WTC11 (cell line): ENCODE measurements around the gene FAM221B. TPM values are rescaled to one million over a fixed set of nuclear protein-coding genes. Genes with fewer than 3 reads are reported as not detected.
A peak's percentile ranks its signal among the peaks of the same experiment; 100 is the strongest.

Source experiments
- ATAC-seq: fragments of 200-7000 bp; cut with Tn5 transposase; 2 replicates; pipeline ENCODE4 v1.10.0; 2021; ENCODE audit warnings: mild to moderate bottlenecking, moderate library complexity
- CTCF ChIA-PET: fragments of 300-600 bp; sonication (Branson Sonifier 250); formaldehyde crosslinking; loops from one replicate; lab custom pipeline; 2021; ENCODE audit warnings: antibody characterized with exemption; lab: Charles Lee
- POLR2A ChIA-PET: fragments of 350-600 bp; sonication (Branson Sonifier 250); formaldehyde crosslinking; loops from one replicate; lab custom pipeline; 2021; ENCODE audit warnings: antibody characterized with exemption; lab: Charles Lee
- DNase-seq: peaks from one replicate; pipeline ENCODE4 v3.0.0; 2021; ENCODE audit warnings: low spot score
- H3K27ac Mint-ChIP-seq: 2 replicates; pipeline ENCODE4 v1.8.0; 2021; ENCODE audit warnings: mixed read lengths
- H3K27me3 Mint-ChIP-seq: 2 replicates; pipeline ENCODE4 v1.8.0; 2021; ENCODE audit warnings: low read depth, mild to moderate bottlenecking, moderate library complexity, mixed read lengths
- H3K36me3 Mint-ChIP-seq: 2 replicates; pipeline ENCODE4 v1.8.0; 2021; ENCODE audit warnings: mixed read lengths
- H3K4me1 Mint-ChIP-seq: 2 replicates; pipeline ENCODE4 v1.8.0; 2022; ENCODE audit warnings: mixed read lengths
- H3K4me3 Mint-ChIP-seq: 2 replicates; pipeline ENCODE4 v1.8.0; 2021; ENCODE audit warnings: mild to moderate bottlenecking, moderate library complexity, mixed read lengths
- H3K9me3 Mint-ChIP-seq: 2 replicates; pipeline ENCODE4 v1.8.0; 2021; ENCODE audit warnings: mixed read lengths
- AR ChIP-seq: fragments of 250-450 bp; sonication (Bioruptor Pico); IDR thresholded peaks from 2 replicates; pipeline ENCODE4 v1.9.0; 2021; ENCODE audit warnings: mild to moderate bottlenecking
- ATF2 ChIP-seq: sonication (generic); formaldehyde crosslinking; IDR thresholded peaks from 2 replicates; pipeline ENCODE4 v1.8.1; 2022; ENCODE audit warnings: low read depth, missing genetic modification reagents, borderline replicate concordance
- EMX1 ChIP-seq: fragments of 250-450 bp; sonication (Bioruptor Pico); IDR thresholded peaks from 2 replicates; pipeline ENCODE4 v1.8.0; 2021; ENCODE audit warnings: mild to moderate bottlenecking
- ERG ChIP-seq: fragments of 250-450 bp; sonication (Bioruptor Pico); IDR thresholded peaks from 2 replicates; pipeline ENCODE4 v1.8.0; 2021; ENCODE audit warnings: mild to moderate bottlenecking
- FOXP1 ChIP-seq: sonication (generic); formaldehyde crosslinking; IDR thresholded peaks from 2 replicates; pipeline ENCODE4 v1.8.0; 2022; ENCODE audit warnings: missing genetic modification reagents, mild to moderate bottlenecking, moderate library complexity, borderline replicate concordance
- GRHL2 ChIP-seq: fragments of 250-450 bp; sonication (Bioruptor Pico); IDR thresholded peaks from 2 replicates; pipeline ENCODE4 v1.8.0; 2022; ENCODE audit warnings: mild to moderate bottlenecking, moderate library complexity; ENCODE audit not compliant: insufficient replicate concordance, severe bottlenecking
- HMGA2 ChIP-seq: fragments of 250-450 bp; sonication (Bioruptor Pico); IDR thresholded peaks from 2 replicates; pipeline ENCODE4 v1.4.0; 2021; ENCODE audit warnings: mild to moderate bottlenecking, moderate library complexity
- IRF2 ChIP-seq: sonication (generic); formaldehyde crosslinking; IDR thresholded peaks from 2 replicates; pipeline ENCODE4 v1.8.0; 2022; ENCODE audit warnings: low read depth, missing genetic modification reagents, borderline replicate concordance
- MAX ChIP-seq: sonication (generic); formaldehyde crosslinking; IDR thresholded peaks from 2 replicates; pipeline ENCODE4 v1.8.0; 2022; ENCODE audit warnings: mild to moderate bottlenecking, missing genetic modification reagents
- NFYB ChIP-seq: sonication (generic); formaldehyde crosslinking; conservative IDR thresholded peaks from 2 replicates; pipeline ENCODE4 v1.8.0; 2022; ENCODE audit warnings: low read depth, missing genetic modification reagents
- OVOL2 ChIP-seq: fragments of 250-450 bp; sonication (Bioruptor Pico); IDR thresholded peaks from 2 replicates; pipeline ENCODE4 v1.9.0; 2021; ENCODE audit warnings: mild to moderate bottlenecking, borderline replicate concordance
- PRDM15 ChIP-seq: sonication (generic); formaldehyde crosslinking; IDR thresholded peaks from 2 replicates; pipeline ENCODE4 v1.8.0; 2022; ENCODE audit warnings: missing genetic modification reagents
- TCF7 ChIP-seq: sonication (generic); formaldehyde crosslinking; IDR thresholded peaks from 2 replicates; pipeline ENCODE4 v1.8.0; 2022; ENCODE audit warnings: mild to moderate bottlenecking, low read depth, missing genetic modification reagents, moderate library complexity
- TEAD1 ChIP-seq: sonication (generic); formaldehyde crosslinking; IDR thresholded peaks from 2 replicates; pipeline ENCODE4 v1.8.0; 2022; ENCODE audit warnings: mild to moderate bottlenecking, missing genetic modification reagents
- TP53 ChIP-seq: sonication (generic); formaldehyde crosslinking; IDR thresholded peaks from 2 replicates; pipeline ENCODE4 v1.8.1; 2023; ENCODE audit warnings: mild to moderate bottlenecking, missing genetic modification reagents
- ZNF232 ChIP-seq: sonication (generic); formaldehyde crosslinking; IDR thresholded peaks from 2 replicates; pipeline ENCODE4 v1.8.0; 2022; ENCODE audit warnings: mild to moderate bottlenecking, missing genetic modification reagents
- ZNF416 ChIP-seq: fragments of 250-450 bp; sonication (Bioruptor Pico); IDR thresholded peaks from 2 replicates; pipeline ENCODE4 v1.9.0; 2021; ENCODE audit warnings: mild to moderate bottlenecking, inconsistent platforms
- ZNF512 ChIP-seq: sonication (generic); formaldehyde crosslinking; IDR thresholded peaks from 2 replicates; pipeline ENCODE4 v1.8.1; 2022; ENCODE audit warnings: missing genetic modification reagents, borderline replicate concordance
- total RNA-seq: library from RNA; stranded (reverse); gene quantifications from 3 replicates; pipeline ENCODE4 v1.2.3, GENCODE V29; 2021

The FAM221B gene
- total RNA-seq, 1 experiment from 2014 or later = 0.11 TPM

- TF ChIP-seq PRDM15 = no peak
- no peak for TF ChIP-seq EMX1 (CRISPR knock-in tag)
- TF ChIP-seq TP53 = no peak
- TF ChIP-seq ERG (CRISPR knock-in tag) = no peak
- no peak for TF ChIP-seq MAX (CRISPR knock-in tag)
- TF ChIP-seq NFYB (CRISPR knock-in tag) = no peak
- TF ChIP-seq IRF2 (CRISPR knock-in tag) = no peak
- TF ChIP-seq TEAD1 (CRISPR knock-in tag) = no peak
- no peak for TF ChIP-seq ZNF232 (CRISPR knock-in tag)
- TF ChIP-seq HMGA2 (CRISPR knock-in tag) = no peak
- no peak for TF ChIP-seq GRHL2 (CRISPR knock-in tag)
- TF ChIP-seq ATF2 (CRISPR knock-in tag) = no peak
- TF ChIP-seq, all 79 proteins: peak for 0
- no peak for ATAC-seq
- H3K36me3 Mint-ChIP-seq = no peaks in the 10 kb centered on the region
- CTCF ChIA-PET = interaction anchor here (0.8 to 1.3 kb wide), 3 partner anchors 35 to 321 kb away, joined by 3 read pairs; partner anchors contain the start of gene CLTA
- H3K9me3 Mint-ChIP-seq = peaks cover 6% of the 10 kb centered on the region
- no peak for DNase-seq
- peaks cover 11% of the 10 kb centered on the region for H3K4me1 Mint-ChIP-seq
- no peak within 1 kb of the TSS for H3K4me3 Mint-ChIP-seq
- POLR2A ChIA-PET = no interaction called here
- peaks cover 10% of the 10 kb centered on the region for H3K27me3 Mint-ChIP-seq
- H3K27ac Mint-ChIP-seq = no peak within 1 kb of the TSS
Observed at GRCh38 chr9:35870351-35870923, 41.9 kb upstream of the FAM221B start, which contains the start of gene OR13J1. Gene OR13J1, minus strand, starts transcription at chr9:35870401. Its CDS starts 0 bp downstream, at chr9:35870401.

GRCh38 chr9:35869621-35870216 is 41.2 kb upstream of the FAM221B start:
- peaks cover 1% of the 10 kb centered on the region; the same call in 1 of the 2 replicates for H3K9me3 Mint-ChIP-seq
- no peak overlapping the region for H3K4me3 Mint-ChIP-seq
- ATAC-seq (no peak), DNase-seq (no peak)
- CTCF ChIA-PET = interaction anchor here (1.3 to 2.2 kb wide), 2 partner anchors 34 to 35 kb away, joined by 3 to 10 read pairs; no protein-coding TSS in a partner anchor
- TF ChIP-seq ERG (CRISPR knock-in tag) (no peak), FOXP1 (CRISPR knock-in tag) (0 out of 2 replicates have a peak, but pooled peaks have one; percentile 30), IRF2 (CRISPR knock-in tag) (0 out of 2 replicates have a peak, but pooled peaks have one; percentile 37), ZNF416 (no peak), AR (no peak), TCF7 (CRISPR knock-in tag) (peak; percentile 10; the same call in 1 of the 2 replicates), ZNF512 (CRISPR knock-in tag) (no peak), OVOL2 (CRISPR knock-in tag) (no peak)
- peaks cover 10% of the 10 kb centered on the region for H3K27me3 Mint-ChIP-seq
- no peak overlapping the region for H3K27ac Mint-ChIP-seq
- no peaks in the 10 kb centered on the region for H3K36me3 Mint-ChIP-seq
- POLR2A ChIA-PET = no interaction called here
- peaks cover 11% of the 10 kb centered on the region for H3K4me1 Mint-ChIP-seq
